GM19455 (cell line): ENCODE data around the gene ZNF197.
A peak's percentile ranks its signal among the peaks of the same experiment; 100 is the strongest.
"Not testable (repeated sequence)": the region's sequence is repeated elsewhere in the genome, so short reads cannot be mapped to it uniquely, and the experiment has no call there.

ENCODE experiments used
- ATAC-seq: cut with Tn5 transposase; IDR thresholded peaks from one replicate; pipeline ENCODE4 v1.9.1; 2021; ENCODE audit not compliant: unreplicated experiment

Gene ZNF197

GRCh38 chr3:44661189-44661588 is 36.4 kb downstream of the ZNF197 start:
- ATAC-seq: no peak

GRCh38 chr3:44665173-44665572 is 40.3 kb downstream of the ZNF197 start:
- no peak for ATAC-seq

- ATAC-seq: no peak
Observed at GRCh38 chr3:44666346-44666745, 41.5 kb downstream of the ZNF197 start.

GRCh38 chr3:44669760-44670159 is 44.9 kb downstream of the ZNF197 start:
- ATAC-seq: no peak

DNA sequence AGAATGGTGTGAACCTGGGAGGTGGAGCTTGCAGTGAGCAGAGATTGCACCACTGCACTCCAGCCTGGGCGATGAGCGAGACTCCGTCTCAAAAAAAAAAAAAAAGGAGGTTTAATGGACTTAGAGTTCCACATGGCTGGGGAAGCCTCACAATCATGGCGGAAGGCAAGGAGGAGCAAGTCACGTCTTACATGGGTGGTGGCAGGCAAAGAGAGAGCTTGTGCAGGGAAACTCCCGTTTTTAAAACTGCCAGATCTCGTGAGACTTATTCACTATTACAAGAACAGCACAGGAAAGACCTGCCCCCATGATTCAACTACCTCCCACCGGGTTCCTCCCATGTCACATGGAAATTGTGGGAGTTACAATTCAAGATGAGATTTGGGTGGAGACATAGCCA is 48.6 kb downstream of the ZNF197 start:
- not testable (repeated sequence) for ATAC-seq

DNA sequence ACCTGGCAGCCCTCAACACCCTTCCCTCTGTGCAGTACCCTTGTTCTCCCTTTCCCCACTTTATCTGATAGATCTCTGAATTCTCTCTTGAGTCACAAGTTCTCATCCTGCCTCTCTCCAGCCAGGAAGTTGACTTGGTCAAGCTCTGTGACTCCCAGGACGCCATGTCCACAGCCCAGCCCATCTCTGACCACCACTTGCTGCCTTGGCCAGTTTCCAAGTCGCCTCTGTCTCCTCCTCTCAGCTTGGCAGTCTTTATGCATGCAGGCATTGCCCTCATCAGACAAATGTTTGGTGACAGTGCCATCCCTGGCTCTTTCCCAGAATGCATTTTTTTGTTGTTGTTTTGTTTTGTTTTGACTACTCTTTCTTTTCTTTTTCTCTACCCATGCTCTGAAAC is 49.4 kb downstream of the ZNF197 start:
- ATAC-seq: no peak

DNA sequence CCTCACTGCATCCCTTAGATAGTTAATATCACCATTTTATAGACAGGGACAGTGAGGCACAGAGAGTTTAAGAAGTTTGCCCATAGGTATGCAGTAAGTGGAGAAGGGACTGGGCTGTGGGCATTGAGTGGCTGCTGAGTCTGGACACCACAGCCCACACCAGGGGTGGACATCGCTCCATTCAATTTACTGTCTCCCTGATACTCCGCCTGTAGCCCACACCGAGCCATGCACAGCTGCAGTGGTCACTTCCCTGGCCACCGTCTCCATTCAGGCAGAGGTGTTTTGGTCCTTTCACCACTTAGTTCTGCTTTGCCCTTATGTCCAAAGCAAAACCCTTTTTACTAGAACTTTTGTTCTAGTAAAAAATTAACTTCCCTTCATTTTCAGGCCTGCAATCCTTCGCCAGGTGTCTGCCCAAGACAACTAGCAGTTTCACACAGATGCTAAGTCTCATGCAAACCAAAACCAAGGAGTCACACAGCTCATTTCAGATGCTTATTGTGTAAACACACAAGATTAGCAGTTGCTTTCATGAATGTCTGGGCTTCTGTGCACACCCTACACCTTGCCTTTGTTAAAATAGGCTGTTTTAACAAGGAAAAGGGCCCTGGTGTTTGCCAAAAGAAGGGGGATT is 53.8 kb downstream of the ZNF197 start:
- ATAC-seq: no peak

DNA sequence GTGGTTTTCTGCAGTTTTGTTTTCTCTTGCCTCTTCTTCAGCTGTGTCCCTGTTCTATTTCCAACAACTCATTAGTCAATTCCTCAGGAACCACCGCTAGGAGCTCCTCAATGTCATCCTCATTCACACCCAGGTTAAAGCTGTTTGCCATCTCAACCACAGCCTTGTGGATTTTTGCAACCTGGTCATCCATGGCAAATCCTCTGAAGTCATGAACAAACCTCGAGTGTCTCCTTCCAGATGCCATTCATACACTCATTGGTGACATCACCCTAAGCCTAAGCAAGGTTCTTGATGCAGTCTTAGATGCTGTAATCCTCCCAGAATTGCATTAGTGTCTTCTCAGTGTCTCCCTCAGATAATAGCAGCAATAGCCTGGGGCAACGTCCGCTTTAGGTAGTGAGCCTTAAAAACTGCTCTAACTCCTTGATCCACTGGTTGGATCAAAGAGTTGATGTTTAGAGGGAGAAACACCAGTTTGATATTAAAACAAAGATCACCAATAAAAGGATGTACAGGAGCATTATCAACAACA is 56.2 kb downstream of the ZNF197 start:
- ATAC-seq: no peak

DNA sequence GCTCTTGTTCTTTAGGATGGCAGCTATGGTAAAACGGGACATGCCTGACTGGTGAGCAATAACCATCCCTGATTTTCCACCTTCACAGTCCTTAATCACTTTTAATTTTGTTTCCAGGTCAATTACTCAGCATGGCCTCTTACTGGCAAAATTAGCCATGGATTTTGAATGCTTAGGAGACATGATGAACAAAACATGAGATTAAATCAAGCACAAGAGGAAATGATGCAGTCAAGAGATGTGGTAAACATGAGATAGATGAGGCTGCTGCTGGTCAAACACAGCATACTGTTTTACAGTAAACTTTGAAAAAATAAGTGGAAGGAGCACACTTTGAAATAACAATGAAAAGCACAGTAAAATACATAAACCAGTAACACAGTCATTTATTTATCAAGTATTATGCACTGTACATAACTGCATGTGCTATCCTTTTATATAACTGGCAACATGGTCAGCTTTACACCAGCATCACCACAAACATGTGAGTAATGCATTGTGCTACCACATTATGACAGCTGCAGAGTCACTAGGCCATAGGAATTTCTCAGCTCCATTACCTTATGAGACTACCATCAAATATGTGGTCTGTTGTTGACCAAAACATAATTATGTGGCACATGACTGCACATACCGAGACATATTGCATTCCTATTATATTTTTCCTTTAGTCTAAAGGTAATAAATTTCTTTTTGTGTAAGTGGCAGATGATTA is 57.5 kb downstream of the ZNF197 start:
- no peak for ATAC-seq

- ATAC-seq: peak; percentile 57
Observed at GRCh38 chr3:44685128-44685800, 60.4 kb downstream of the ZNF197 start.

DNA sequence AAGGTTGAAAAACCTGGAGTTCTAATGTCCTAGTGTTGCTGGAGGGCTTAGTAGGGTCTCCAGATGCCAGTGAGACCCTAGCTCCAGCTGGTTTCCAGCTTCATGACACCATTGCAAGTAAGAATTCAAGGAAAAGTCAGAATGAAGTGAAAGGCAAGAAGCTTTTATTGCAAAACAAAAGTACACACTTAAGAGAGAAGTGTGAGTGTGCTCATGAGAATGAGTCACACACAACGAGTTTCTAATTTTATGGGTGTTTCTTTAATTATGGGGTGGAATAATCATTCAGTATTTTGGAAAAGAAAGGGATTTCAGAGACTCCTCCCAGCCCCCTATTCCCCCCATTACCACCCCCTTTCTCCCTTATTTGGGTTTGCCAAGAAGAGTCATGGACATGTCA is 63.1 kb downstream of the ZNF197 start:
- ATAC-seq: no peak
